Ovary (tissue), 9 donors: ENCODE measurements around the gene EP300. TPM values are rescaled to one million over a fixed set of nuclear protein-coding genes. Genes with fewer than 3 reads are reported as not detected.
A peak's percentile ranks its signal among the peaks of the same experiment; 100 is the strongest.

Source experiments
- DNase-seq, 5 donors: peaks; one replicate each; pipeline ENCODE4 v3.0.0-alpha.2; 2019 to 2020
- H3K27ac ChIP-seq, 2 donors: fragments of 200-600 bp; one replicate each; pipeline versions ENCODE4 v1.5.1 to v1.8.0; 2019 to 2022
- H3K27me3 ChIP-seq: fragments of 200-600 bp; one replicate; pipeline ENCODE4 v1.8.0; 2022
- H3K36me3 ChIP-seq: fragments of 200-600 bp; sonication (generic); one replicate; pipeline ENCODE4 v1.5.1; 2019
- H3K4me1 ChIP-seq: one replicate; pipeline ENCODE4 v1.8.1; 2013; ENCODE audit warnings: mild to moderate bottlenecking, moderate library complexity; ENCODE audit not compliant: insufficient read depth
- H3K4me3 ChIP-seq: fragments of 200-600 bp; sonication (generic); one replicate; pipeline ENCODE4 v1.5.1; 2017
- H3K9me3 ChIP-seq, 2 donors: fragments of 200-600 bp in 1 of 2; sonication (generic) in 1 of 2; one replicate each; pipeline versions ENCODE4 v1.5.1 to v1.8.1; 2013 to 2019; ENCODE audit warnings: mild to moderate bottlenecking in 1 of 2, moderate library complexity in 1 of 2
- CTCF ChIP-seq, 3 donors: fragments of 450-650 bp in 2 of 3; fragments of 200-600 bp in 1 of 3; IDR thresholded peaks; one replicate each; pipeline versions ENCODE4 v1.5.1 to v1.8.0; 2016 to 2022; ENCODE audit warnings: antibody characterized with exemption in 3 of 3, mild to moderate bottlenecking in 1 of 3
- EP300 ChIP-seq: sonication (generic); formaldehyde crosslinking; IDR thresholded peaks from one replicate; pipeline ENCODE4 v1.6.1; 2017; ENCODE audit warnings: antibody characterized with exemption
- POLR2A ChIP-seq: fragments of 450-650 bp; IDR thresholded peaks from one replicate; pipeline ENCODE4 v1.6.1; 2017; ENCODE audit warnings: antibody characterized with exemption, mild to moderate bottlenecking, moderate library complexity
- WGBS, 3 donors: extraction: QIAGEN DNeasy Blood & Tissue Kit in 1 of 3; methylation state at CpG; one replicate each; pipeline versions ENCODE4 v1.1.5 to v1.1.7; 2013 to 2017; 5-methylcytosine and 5-hydroxymethylcytosine counted together
- intact Hi-C, 4 donors: fragments of 100-400 bp; cut with DNase I; formaldehyde crosslinking; loops; one replicate each; pipeline versions ENCODE4 v1.11.0 to v1.15.1; 2022 to 2023
- polyA plus RNA-seq, 2 donors: library from polyadenylated mRNA; stranded (reverse); fragments of 200-250 nt in 1 of 2; fragments of 350-450 nt in 1 of 2; fragmentation: Illumina TruSeq in 1 of 2; extraction: RNeasy Lipid Tissue Mini Kit (QIAGEN cat#74804) in 1 of 2; gene quantifications; one replicate each; pipeline ENCODE4 v1.2.3, GENCODE V29; 2013 to 2014
- total RNA-seq, 7 donors: library from RNA; depleted of rRNA in 2 of 7; stranded (reverse); fragments of >200 nt in 2 of 7; fragmentation: NEBNext Ultra II Directional in 3 of 7; extraction: Animal tissue kit (Norgen Biotek cat#: 25700) in 3 of 7; gene quantifications; one replicate each; pipeline versions ENCODE4 v1.1.0 to v1.2.4, GENCODE V29; 2016 to 2023
- donor health status: DM: no; HTN: no; CAD: no; lungs with moderate emphysema.
- donor health status: DM: no; HTN: no; CAD: no.
- donor health status: Bipolar disorder and iron deficiency.
- donor health status: DM: yes; HTN: yes; CAD: no.
- donor health status: DM: no; HTN: no; CAD: no.
- donor health status: DM: yes; HTN: yes; CAD: no.

Gene EP300
- total and polyA plus RNA-seq, 9 donors = 23.6 to 86.2 (median 69.0) TPM

- intact Hi-C loops = no loop called here
- Histone ChIP-seq H3K4me3 (no peak overlapping the region), H3K27ac (no peak overlapping the region), H3K4me1 (peaks cover 6% of the 10 kb centered on the region), H3K36me3 (no peaks in the 10 kb centered on the region), H3K27me3 (no peaks in the 10 kb centered on the region), H3K9me3 (no peaks in the 10 kb centered on the region)
- 59 to 67% (median 64%) methylated on average over 6 of the region's 6 CpGs for WGBS, 3 donors
- no peak for DNase-seq
- TF ChIP-seq CTCF (IDR thresholded peaks at IDR 0.05) = no peak
- no peak for TF ChIP-seq EP300
- TF ChIP-seq POLR2A = no peak
These were observed 111.7 kb downstream of the EP300 start for GRCh38 chr22:41204066-41204465.

DNA sequence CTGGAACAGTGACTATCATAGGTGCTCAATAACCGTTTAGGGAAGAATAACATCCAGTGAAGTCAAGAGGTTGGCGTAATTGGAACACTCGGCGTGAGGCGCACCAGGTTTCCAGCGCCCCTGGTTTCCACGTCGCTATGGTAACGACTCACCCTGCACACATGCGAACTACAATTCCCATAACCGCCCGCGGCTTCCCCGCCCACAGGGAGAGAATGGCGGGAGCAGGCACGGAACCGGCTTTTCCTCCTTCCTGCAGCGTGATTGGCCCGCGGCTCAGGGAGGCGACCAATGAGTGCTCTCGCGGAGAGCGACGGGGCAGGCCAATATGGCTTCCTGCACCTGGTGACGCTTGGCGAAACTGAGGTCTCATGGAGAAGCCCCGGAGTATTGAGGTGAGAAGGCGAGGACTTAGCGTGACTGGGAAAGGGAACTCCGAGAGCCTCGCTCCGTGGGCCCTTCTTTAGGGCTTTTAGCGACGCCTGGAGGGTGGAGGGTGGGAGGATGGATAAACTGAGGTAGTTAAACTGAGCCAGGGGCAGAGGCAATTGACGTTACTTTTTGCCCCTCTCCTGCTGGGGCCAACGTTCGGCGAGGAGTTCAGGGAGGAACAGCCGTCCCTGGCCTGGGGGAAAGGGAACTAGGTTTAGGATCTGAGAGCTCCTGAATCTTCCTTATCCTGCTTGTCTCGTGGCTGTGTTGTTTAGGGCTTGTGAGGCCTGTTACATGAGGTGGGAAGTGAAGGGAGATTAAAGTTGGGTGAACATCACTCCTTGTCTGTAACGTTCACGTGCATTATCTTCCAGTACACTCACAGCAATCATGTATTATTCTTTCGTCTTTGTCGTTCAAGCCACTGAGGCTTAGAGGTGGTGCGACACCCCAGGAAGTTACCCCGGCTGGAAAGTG lies 112.9 kb downstream of the EP300 start, which contains the start of gene L3MBTL2:
Gene L3MBTL2 (plus strand): TSS at position 321 of the 909 bp plus-strand sequence. CDS start 51 bp downstream, at position 372.
- 1 to 2% (median 2%) methylated on average over 44 to 47 of the region's 47 CpGs for WGBS, 3 donors
- Histone ChIP-seq H3K36me3 (no peaks in the 10 kb centered on the region), H3K4me3 (peak within 1 kb of the TSS; percentile 82), H3K27ac (peak within 1 kb of the TSS in 1 of 2 donors; percentile 60), H3K9me3 (no peaks in the 10 kb centered on the region), H3K27me3 (no peaks in the 10 kb centered on the region), H3K4me1 (peaks cover 6% of the 10 kb centered on the region)
- DNase-seq = peak; percentile 97 to 98 (median 97)
- TF ChIP-seq CTCF (IDR thresholded peaks at IDR 0.05) (no peak), EP300 (no peak), POLR2A (peak; percentile 52)
- intact Hi-C loops = no loop called here

DNA sequence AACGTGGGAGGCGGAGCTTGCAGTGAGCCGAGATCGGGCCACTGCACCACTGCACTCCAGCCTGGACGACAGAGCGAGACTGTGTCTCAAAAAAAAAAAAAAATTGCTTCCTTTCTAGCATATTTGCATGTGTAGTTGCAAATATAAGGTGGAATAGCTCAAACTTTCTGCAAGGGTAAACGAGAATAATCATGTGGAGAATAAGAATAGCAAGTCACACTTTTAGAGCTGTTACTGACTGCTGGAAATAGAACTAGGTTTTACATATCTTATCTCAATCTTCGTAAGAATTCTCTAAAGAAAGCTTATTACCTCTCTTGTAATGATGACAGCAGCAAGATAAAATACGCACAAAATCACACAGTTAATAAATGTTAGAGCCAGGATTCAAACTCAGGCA lies 114.3 kb downstream of the EP300 start:
- TF ChIP-seq POLR2A = no peak
- TF ChIP-seq CTCF (IDR thresholded peaks at IDR 0.05) = no peak
- TF ChIP-seq EP300 = no peak
- DNase-seq = no peak
- no peak overlapping the region for H3K4me3 ChIP-seq
- no peak overlapping the region for H3K27ac ChIP-seq
- H3K36me3 ChIP-seq = no peaks in the 10 kb centered on the region
- peaks cover 6% of the 10 kb centered on the region for H3K4me1 ChIP-seq
- intact Hi-C loops = no loop called here
- H3K9me3 ChIP-seq = no peaks in the 10 kb centered on the region
- 90 to 94% (median 91%) methylated on average over 9 of the region's 9 CpGs for WGBS, 3 donors
- H3K27me3 ChIP-seq = no peaks in the 10 kb centered on the region

GRCh38 chr22:41215409-41215808 lies 123.0 kb downstream of the EP300 start:
- no peaks in the 10 kb centered on the region for H3K36me3 ChIP-seq
- H3K27me3 ChIP-seq = no peaks in the 10 kb centered on the region
- 98 to 99% (median 98%) methylated on average over 10 of the region's 10 CpGs for WGBS, 3 donors
- peaks cover 7% of the 10 kb centered on the region for H3K4me1 ChIP-seq
- H3K27ac ChIP-seq = no peak overlapping the region
- intact Hi-C loops = no loop called here
- DNase-seq = no peak
- no peak overlapping the region for H3K4me3 ChIP-seq
- TF ChIP-seq POLR2A (no peak), CTCF (IDR thresholded peaks at IDR 0.05) (no peak), EP300 (no peak)
- H3K9me3 ChIP-seq = no peaks in the 10 kb centered on the region
